Retinal pigment epithelial cell (primary cell): ENCODE data around the gene GLTP.
"Not testable (repeated sequence)": the region's sequence is repeated elsewhere in the genome, so short reads cannot be mapped to it uniquely, and the experiment has no call there.

ENCODE experiments used
- DNase-seq: peaks from one replicate; pipeline ENCODE4 v3.0.0-alpha.2; 2010; ENCODE audit warnings: low read depth
- H3K4me3 ChIP-seq: 2 replicates; pipeline ENCODE4 v1.5.1; 2011; ENCODE audit warnings: mild to moderate bottlenecking, low read length, control low read depth, moderate library complexity
- CTCF ChIP-seq: conservative IDR thresholded peaks from 2 replicates; pipeline ENCODE4 v1.5.1; 2011; ENCODE audit warnings: low read depth, low read length, control low read depth, inconsistent platforms

Gene GLTP

GRCh38 chr12:109880043-109880931 is at the start of gene GLTP:
GLTP (minus strand) TSS chr12:109880541; CDS start chr12:109880374, 167 bp downstream.
- no peak for DNase-seq
- peak within 1 kb of the TSS; percentile 94 for H3K4me3 ChIP-seq
- TF ChIP-seq CTCF = peak; percentile 16

GRCh38 chr12:109929326-109929725 is 49.0 kb upstream of the GLTP start:
- not testable (repeated sequence) for H3K4me3 ChIP-seq, DNase-seq

- TF ChIP-seq CTCF = no peak
- H3K4me3 ChIP-seq = no peak overlapping the region
- DNase-seq = no peak
These were observed 47.8 kb upstream of the GLTP start for GRCh38 chr12:109928058-109928656.

GRCh38 chr12:109927622-109928021 is 47.3 kb upstream of the GLTP start:
- peak; percentile 75 for TF ChIP-seq CTCF
- DNase-seq = no peak
- H3K4me3 ChIP-seq = no peak overlapping the region

GRCh38 chr12:109926488-109927210 is 46.3 kb upstream of the GLTP start:
- no peak for DNase-seq
- H3K4me3 ChIP-seq = no peak overlapping the region
- no peak for TF ChIP-seq CTCF

GRCh38 chr12:109926016-109926415 is 45.7 kb upstream of the GLTP start:
- H3K4me3 ChIP-seq = no peak overlapping the region
- no peak for DNase-seq
- no peak for TF ChIP-seq CTCF

GRCh38 chr12:109925185-109925840 is 45.0 kb upstream of the GLTP start:
- no peak for TF ChIP-seq CTCF
- no peak for DNase-seq

More at GRCh38 chr12:109925185-109925840, 45.0 kb upstream of the GLTP start:
- no peak overlapping the region for H3K4me3 ChIP-seq
